ENCODE data around the gene C16orf86.
"Not testable (repeated sequence)": the region's sequence is repeated elsewhere in the genome, so short reads cannot be mapped to it uniquely, and the experiment has no call there.

C16orf86 gene

GRCh38 chr16:67683767-67684166, 17.2 kb downstream of the C16orf86 start (continued):
- TF ChIP-seq POU6F1 (CRISPR knock-in tag; IDR thresholded peaks at IDR 0.05; ENCODE audit: borderline replicate concordance, low read depth) (no peak), OSR1 (CRISPR knock-in tag; IDR thresholded peaks at IDR 0.05) (no peak), CSDC2 (CRISPR knock-in tag; IDR thresholded peaks at IDR 0.05) (no peak)

- ATAC-seq, result no peak
- no peak for TF ChIP-seq TSHZ2 (CRISPR knock-in tag; IDR thresholded peaks at IDR 0.05)
- no peak for TF ChIP-seq CSDC2 (CRISPR knock-in tag; IDR thresholded peaks at IDR 0.05)
- no peak for TF ChIP-seq PPARA (CRISPR knock-in tag; IDR thresholded peaks at IDR 0.05; ENCODE audit: borderline replicate concordance)
- TF ChIP-seq ZNF70 (CRISPR knock-in tag; IDR thresholded peaks at IDR 0.05), result no peak
- no peak for TF ChIP-seq ZFP30 (CRISPR knock-in tag; IDR thresholded peaks at IDR 0.05)
- TF ChIP-seq TOX (CRISPR knock-in tag; IDR thresholded peaks at IDR 0.05; ENCODE audit: borderline replicate concordance), result no peak
- TF ChIP-seq ARNTL (CRISPR knock-in tag; IDR thresholded peaks at IDR 0.05; ENCODE audit: borderline replicate concordance, low read depth), result no peak
- TF ChIP-seq ISL1 (CRISPR knock-in tag; IDR thresholded peaks at IDR 0.05), result no peak
- TF ChIP-seq ZC3H10 (CRISPR knock-in tag; IDR thresholded peaks at IDR 0.05), result no peak
- TF ChIP-seq ZFP3 (CRISPR knock-in tag; IDR thresholded peaks at IDR 0.05), result no peak
- TF ChIP-seq ESRRG (CRISPR knock-in tag; IDR thresholded peaks at IDR 0.05), result no peak
- no peak for TF ChIP-seq CSRNP3 (CRISPR knock-in tag; IDR thresholded peaks at IDR 0.05)
- no peak for TF ChIP-seq BACH2 (CRISPR knock-in tag; IDR thresholded peaks at IDR 0.05; ENCODE audit: borderline replicate concordance)
- no peak for TF ChIP-seq TCF4 (CRISPR knock-in tag; IDR thresholded peaks at IDR 0.05; ENCODE audit: borderline replicate concordance)
- no peak for TF ChIP-seq RARB (CRISPR knock-in tag; IDR thresholded peaks at IDR 0.05)
- no peak for TF ChIP-seq PATZ1 (CRISPR knock-in tag; IDR thresholded peaks at IDR 0.05; ENCODE audit: borderline replicate concordance)
- TF ChIP-seq POU6F1 (CRISPR knock-in tag; IDR thresholded peaks at IDR 0.05; ENCODE audit: borderline replicate concordance, low read depth), result no peak
- no peak for TF ChIP-seq SNAI2 (CRISPR knock-in tag; IDR thresholded peaks at IDR 0.05)
- TF ChIP-seq ZNF565 (CRISPR knock-in tag; conservative IDR thresholded peaks at IDR 0.05; ENCODE audit: low read depth), result no peak
Observed at GRCh38 chr16:67685388-67686112, 18.9 kb downstream of the C16orf86 start.

GRCh38 chr16:67693517-67694285, 27.1 kb downstream of the C16orf86 start:
- ATAC-seq, result not testable (repeated sequence)

Data from SK-N-SH treated with all-trans-retinoic acid at 6 μM for 48 hours (cell line).